Measurements from ENCODE around the gene ICE2.

GRCh38 chr15:60511351-60512031, 32.5 kb upstream of the ICE2 start:
- TF ChIP-seq CTCF (conservative IDR thresholded peaks at IDR 0.05 in 1 of 2, IDR thresholded peaks at IDR 0.05 in 1 of 2; ENCODE audit: extremely low read depth in 1 of 2, insufficient read depth in 1 of 2, low read depth in 1 of 2, low read length in 2 of 2) (no peak), EZH2 (IDR thresholded peaks at IDR 0.05; ENCODE audit: borderline replicate concordance, low read length) (no peak)

All from mammary epithelial cell (primary cell).